Adrenal gland (tissue), 12 donors: ENCODE data around the gene BCL2L1. TPM values are rescaled to one million over a fixed set of nuclear protein-coding genes. Genes with fewer than 3 reads are reported as not detected.

ENCODE experiments used
- DNase-seq, 7 donors: peaks; one replicate each; pipeline ENCODE4 v3.0.0-alpha.2; 2019 to 2020
- H3K27ac ChIP-seq, 5 donors: fragments of 200-600 bp; sonication (generic) in 4 of 5; 1 replicate in 3 of 5; 2 replicates in 2 of 5; pipeline versions ENCODE4 v1.5.1 to v1.8.0; 2016 to 2020; ENCODE audit warnings: mild to moderate bottlenecking in 1 of 5
- H3K27me3 ChIP-seq: fragments of 200-600 bp; 2 replicates; pipeline ENCODE4 v1.8.0; 2021
- H3K36me3 ChIP-seq, 2 donors: fragments of 200-600 bp; replicated peaks in 1 of 2; 1 replicate in 1 of 2; 2 replicates in 1 of 2; pipeline versions ENCODE4 v1.5.1 to v1.8.0; 2018 to 2022
- H3K4me1 ChIP-seq, 2 donors: fragments of 200-600 bp; replicated peaks in 1 of 2; 1 replicate in 1 of 2; 2 replicates in 1 of 2; pipeline versions ENCODE4 v1.5.1 to v1.8.0; 2018 to 2021
- H3K4me3 ChIP-seq, 4 donors: fragments of 200-600 bp; sonication (generic) in 3 of 4; one replicate each; pipeline ENCODE4 v1.5.1; 2016 to 2018
- H3K9me3 ChIP-seq, 3 donors: fragments of 200-600 bp; sonication (generic) in 1 of 3; replicated peaks in 1 of 3; 1 replicate in 2 of 3; 2 replicates in 1 of 3; pipeline versions ENCODE4 v1.5.1 to v1.8.0; 2016 to 2021
- POLR2A ChIP-seq, 2 donors: fragments of 450-650 bp; IDR thresholded peaks; one replicate each; pipeline ENCODE4 v1.6.1; 2017; ENCODE audit warnings: antibody characterized with exemption in 2 of 2, mild to moderate bottlenecking in 2 of 2, moderate library complexity in 1 of 2
- WGBS, 4 donors: extraction: QIAGEN DNeasy Blood & Tissue Kit in 2 of 4; methylation state at CpG; one replicate each; pipeline versions ENCODE4 v1.1.5 to v1.1.7; 2013 to 2017; 5-methylcytosine and 5-hydroxymethylcytosine counted together
- intact Hi-C, 2 donors: fragments of 100-400 bp; cut with DNase I; formaldehyde crosslinking; loops; one replicate each; pipeline versions ENCODE4 v1.14.1 to v1.15.0; 2022 to 2023
- polyA plus RNA-seq, 3 donors: library from polyadenylated mRNA; stranded (reverse); fragments of 200-250 nt in 2 of 3; fragments of 350-450 nt in 1 of 3; fragmentation: Illumina TruSeq in 1 of 3; extraction: RNeasy Lipid Tissue Mini Kit (QIAGEN cat#74804) in 1 of 3; gene quantifications; one replicate each; pipeline ENCODE4 v1.2.3, GENCODE V29; 2013 to 2014
- total RNA-seq, 9 donors: library from RNA; depleted of rRNA in 4 of 9; stranded (reverse); fragments of >200 nt in 4 of 9; fragments of 120-200 nt in 1 of 9; fragmentation: NEBNext Ultra II Directional in 1 of 9; extraction: Animal tissue kit (Norgen Biotek cat#: 25700) in 1 of 9; gene quantifications; one replicate each; pipeline versions ENCODE4 v1.1.0 to v1.2.4, GENCODE V29; 2013 to 2023
- TF ChIP-seq, protein P1 (sequence below), 6 experiments: fragments of 450-650 bp in 4 of 6; fragments of 200-600 bp in 2 of 6; sonication (generic) in 1 of 6; IDR thresholded peaks; 1 replicate in 5 of 6; 2 replicates in 1 of 6; pipeline versions ENCODE4 v1.5.1 to v1.8.0; 2016 to 2021; ENCODE audit warnings: antibody characterized with exemption in 6 of 6, mild to moderate bottlenecking in 2 of 6, moderate library complexity in 1 of 6
- donor health status: healthy with polysubstance abuse.
- donor health status: Bipolar disorder and iron deficiency.
- donor health status: DM: yes; HTN: yes; CAD: no.
- donor health status: DM: no; HTN: no; CAD: no.
- donor health status: DM: no; HTN: no; CAD: no.
- donor health status: DM: yes; HTN: yes; CAD: no.

Gene BCL2L1
- total and polyA plus RNA-seq, 12 donors = 40.2 to 143 (median 64.4) TPM

DNA sequence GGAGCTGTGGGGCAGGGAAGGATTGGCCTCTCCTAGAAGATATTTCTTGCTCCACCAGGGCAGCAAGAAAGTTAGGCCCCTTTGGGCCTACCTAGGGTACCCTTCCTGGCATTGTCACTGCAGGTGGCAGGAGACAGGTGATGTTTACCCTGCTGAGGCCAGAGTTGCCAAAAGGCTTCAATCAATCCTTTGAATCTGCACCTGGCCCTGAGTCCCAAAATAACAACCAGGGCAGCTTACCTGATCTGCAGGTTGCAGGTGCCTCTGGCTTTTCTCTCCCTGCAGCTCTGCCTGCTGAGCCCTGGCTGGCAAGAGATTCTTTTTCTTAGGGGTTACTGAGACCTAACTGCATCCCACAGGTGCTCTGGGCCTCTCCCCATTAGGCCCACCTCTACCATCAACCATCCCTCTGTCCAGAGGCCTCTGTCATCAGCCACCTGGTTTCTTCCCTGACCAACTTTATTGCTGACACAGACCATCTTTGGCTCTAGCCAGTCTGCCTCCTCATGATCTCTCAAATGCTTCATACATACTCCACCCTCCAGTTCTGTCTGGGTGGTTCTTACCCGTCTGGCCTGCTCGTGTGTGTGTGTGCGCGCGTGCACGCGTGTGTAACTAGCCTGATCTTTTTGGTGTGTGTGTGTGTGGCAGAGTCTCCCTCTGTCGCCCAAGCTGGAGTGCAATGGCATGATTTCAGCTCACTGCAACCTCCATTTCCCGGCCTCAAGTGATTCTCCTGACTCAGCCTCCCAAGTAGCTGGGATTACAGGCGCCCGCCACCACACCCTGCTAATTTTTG lies 13.7 kb downstream of the BCL2L1 start:
- WGBS, 4 donors = 93 to 98% (median 96%) methylated on average over 11 of the region's 11 CpGs
- peaks cover 0 to 22% of the 10 kb centered on the region in 2 donors for H3K36me3 ChIP-seq
- no peak for DNase-seq
- intact Hi-C loops = no loop called here
- no peak for TF ChIP-seq POLR2A (IDR thresholded peaks at IDR 0.05)
- no peaks in the 10 kb centered on the region for H3K9me3 ChIP-seq
- no peaks in the 10 kb centered on the region for H3K27me3 ChIP-seq
- H3K27ac ChIP-seq = peak overlapping the region in 3 of 5 donors; percentile 58 to 75 (median 68)
- no peak overlapping the region for H3K4me3 ChIP-seq
- peaks cover 64% of the 10 kb centered on the region in 2 donors for H3K4me1 ChIP-seq

GRCh38 chr20:31707994-31708735 lies 14.5 kb downstream of the BCL2L1 start:
- H3K4me3 ChIP-seq = no peak overlapping the region
- peak overlapping the region; percentile 9 to 75 (median 58) for H3K27ac ChIP-seq
- peaks cover 56% of the 10 kb centered on the region in 2 donors for H3K4me1 ChIP-seq
- peak; percentile 56 to 82 (median 62) for DNase-seq
- no peaks in the 10 kb centered on the region for H3K27me3 ChIP-seq
- no peaks in the 10 kb centered on the region for H3K9me3 ChIP-seq
- peaks cover 0 to 21% of the 10 kb centered on the region in 2 donors for H3K36me3 ChIP-seq
- intact Hi-C loops = no loop called here
- peak in 1 of 2 donors; percentile 29 for TF ChIP-seq POLR2A (IDR thresholded peaks at IDR 0.05)
- TF ChIP-seq, protein P1, sequence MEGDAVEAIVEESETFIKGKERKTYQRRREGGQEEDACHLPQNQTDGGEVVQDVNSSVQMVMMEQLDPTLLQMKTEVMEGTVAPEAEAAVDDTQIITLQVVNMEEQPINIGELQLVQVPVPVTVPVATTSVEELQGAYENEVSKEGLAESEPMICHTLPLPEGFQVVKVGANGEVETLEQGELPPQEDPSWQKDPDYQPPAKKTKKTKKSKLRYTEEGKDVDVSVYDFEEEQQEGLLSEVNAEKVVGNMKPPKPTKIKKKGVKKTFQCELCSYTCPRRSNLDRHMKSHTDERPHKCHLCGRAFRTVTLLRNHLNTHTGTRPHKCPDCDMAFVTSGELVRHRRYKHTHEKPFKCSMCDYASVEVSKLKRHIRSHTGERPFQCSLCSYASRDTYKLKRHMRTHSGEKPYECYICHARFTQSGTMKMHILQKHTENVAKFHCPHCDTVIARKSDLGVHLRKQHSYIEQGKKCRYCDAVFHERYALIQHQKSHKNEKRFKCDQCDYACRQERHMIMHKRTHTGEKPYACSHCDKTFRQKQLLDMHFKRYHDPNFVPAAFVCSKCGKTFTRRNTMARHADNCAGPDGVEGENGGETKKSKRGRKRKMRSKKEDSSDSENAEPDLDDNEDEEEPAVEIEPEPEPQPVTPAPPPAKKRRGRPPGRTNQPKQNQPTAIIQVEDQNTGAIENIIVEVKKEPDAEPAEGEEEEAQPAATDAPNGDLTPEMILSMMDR (IDR thresholded peaks at IDR 0.05) = peak in 1 of 6 experiments; percentile 19
- WGBS, 4 donors = 37 to 52% methylated on average over 2 of the region's 2 CpGs; no CpG with 5 or more reads in 2 of the 4 donors

GRCh38 chr20:31707258-31707615 lies 15.4 kb downstream of the BCL2L1 start:
- TF ChIP-seq POLR2A (IDR thresholded peaks at IDR 0.05) = no peak
- TF ChIP-seq, protein P1 (IDR thresholded peaks at IDR 0.05) = no peak
- Histone ChIP-seq H3K36me3 (peaks cover 0 to 21% of the 10 kb centered on the region in 2 donors), H3K4me3 (no peak overlapping the region), H3K9me3 (no peaks in the 10 kb centered on the region), H3K27me3 (no peaks in the 10 kb centered on the region), H3K4me1 (peaks cover 48% of the 10 kb centered on the region in 2 donors), H3K27ac (peak overlapping the region in 2 of 5 donors; percentile 4 to 6)
- intact Hi-C loops = no loop called here
- no peak for DNase-seq
- WGBS, 4 donors = 96 to 100% (median 98%) methylated on average over 5 of the region's 5 CpGs

DNA sequence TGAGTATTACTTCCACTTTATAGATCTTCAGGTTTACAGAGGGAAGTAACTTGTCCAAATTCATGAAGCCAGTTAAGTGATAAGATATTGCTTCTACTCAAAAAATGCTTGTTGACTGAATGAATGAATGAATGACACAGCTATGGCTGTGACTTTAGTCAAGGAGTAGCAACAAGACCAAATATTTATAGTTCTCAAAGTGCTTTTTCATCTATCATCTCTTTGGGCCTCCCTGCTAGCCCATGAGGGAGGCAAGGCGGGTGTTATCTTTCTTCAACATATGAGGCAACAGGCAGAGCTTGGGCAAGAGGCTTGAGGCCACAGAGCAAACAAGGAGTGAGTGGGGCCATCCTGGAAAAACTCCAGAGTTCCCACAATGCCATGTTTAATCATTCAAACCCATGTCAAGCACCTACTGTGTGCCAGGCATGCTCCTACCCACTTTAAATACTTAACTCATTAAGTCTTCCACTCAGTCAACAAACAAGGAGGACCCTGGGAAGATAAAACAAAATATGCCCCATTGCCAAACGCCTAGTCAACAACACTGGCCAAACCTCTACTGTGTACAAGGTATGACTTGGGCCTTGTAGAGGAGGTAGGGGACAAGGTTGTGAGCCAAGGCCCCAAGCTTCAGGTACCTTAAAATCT lies 15.9 kb downstream of the BCL2L1 start:
- Histone ChIP-seq H3K27ac (peak overlapping the region in 2 of 5 donors; percentile 4 to 47), H3K4me1 (peaks cover 47 to 48% of the 10 kb centered on the region in 2 donors), H3K36me3 (peaks cover 0 to 21% of the 10 kb centered on the region in 2 donors), H3K27me3 (no peaks in the 10 kb centered on the region), H3K9me3 (no peaks in the 10 kb centered on the region), H3K4me3 (no peak overlapping the region)
- peak in 2 of 7 donors; percentile 15 to 45 for DNase-seq
- WGBS, 4 donors = 87 to 96% (median 90%) methylated on average over 2 of the region's 2 CpGs
- no peak for TF ChIP-seq POLR2A (IDR thresholded peaks at IDR 0.05)
- TF ChIP-seq, protein P1 (IDR thresholded peaks at IDR 0.05) = no peak
- intact Hi-C loops = no loop called here
